Urothelium cell line (cell line): ENCODE results near the gene BAIAP2.

Experiments used
- DNase-seq: peaks from one replicate; pipeline ENCODE4 v3.0.0; 2011; ENCODE audit warnings: low spot score, mixed read lengths
- FAIRE-seq: peaks from 2 replicates; lab custom pipeline; 2011; peaks lifted over from hg19 to GRCh38; lab: Jason Lieb, UNC

Gene BAIAP2

DNA sequence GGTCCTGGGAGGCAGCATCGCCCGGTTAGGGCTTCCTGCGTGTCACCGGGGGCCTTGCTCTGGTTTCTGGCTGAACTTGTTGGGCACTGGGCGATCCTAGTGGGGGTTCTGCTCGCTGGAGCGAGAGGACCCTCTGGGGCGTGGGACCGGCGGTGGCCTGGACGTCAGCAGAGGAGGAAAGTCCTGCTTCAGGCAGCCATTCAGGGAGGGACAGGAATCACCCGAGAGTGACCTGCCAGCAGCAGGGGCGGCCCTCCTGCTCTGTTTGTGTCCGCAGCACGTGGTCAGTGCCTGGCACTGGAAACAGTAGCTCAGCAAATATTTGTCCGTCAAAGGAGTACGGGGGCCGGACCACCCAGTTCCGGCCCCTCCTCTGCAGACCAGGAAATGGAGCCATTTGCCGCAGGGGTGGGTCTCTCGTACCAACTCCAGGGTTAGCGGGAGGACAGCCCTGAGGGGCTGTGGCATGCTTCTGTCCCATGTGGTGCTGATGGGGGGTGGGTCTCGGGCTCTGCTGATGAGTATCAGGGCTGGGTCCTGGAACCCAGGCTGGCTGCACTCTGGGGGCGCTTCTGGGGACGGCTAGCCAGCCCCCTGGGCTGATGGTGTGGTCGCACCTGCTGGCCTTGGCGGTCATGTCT lies 48.3 kb downstream of the BAIAP2 start:
- no peak for DNase-seq
- FAIRE-seq = no peak

DNA sequence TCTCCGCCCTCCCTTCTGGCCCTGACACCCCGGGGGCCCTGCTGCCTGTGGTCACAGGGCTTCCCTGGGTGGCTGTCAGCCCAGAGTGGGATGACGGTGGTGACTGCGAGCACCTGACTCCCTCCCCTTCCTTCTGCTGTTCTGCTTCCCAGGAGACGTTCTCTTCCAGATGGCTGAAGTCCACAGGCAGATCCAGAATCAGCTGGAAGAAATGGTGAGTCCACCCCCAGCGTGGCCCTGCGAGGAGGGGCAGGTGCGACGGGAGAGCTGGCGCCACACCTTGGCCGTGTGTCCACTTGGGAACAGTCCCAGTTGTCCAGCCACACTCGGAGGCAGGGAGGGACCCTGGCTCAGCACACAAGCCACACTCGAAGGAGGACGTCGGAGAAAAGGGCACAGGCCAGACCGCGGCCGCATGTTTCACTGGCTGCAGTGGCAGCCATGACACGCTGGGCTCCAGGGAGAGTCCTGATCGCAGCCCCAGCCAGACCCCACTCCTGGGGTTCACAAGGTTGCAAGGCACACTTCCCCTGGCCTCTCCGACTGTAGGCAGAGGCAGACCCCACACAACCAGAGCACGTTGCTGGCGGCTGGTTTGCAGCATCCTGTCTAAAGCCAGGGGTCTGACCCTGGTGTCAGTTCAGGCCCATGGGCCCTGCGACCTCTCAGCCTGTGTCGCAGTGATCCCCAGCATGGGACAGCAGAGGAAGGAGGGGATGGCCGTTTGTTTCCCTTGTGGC lies 49.9 kb downstream of the BAIAP2 start:
- no peak for FAIRE-seq

DNA sequence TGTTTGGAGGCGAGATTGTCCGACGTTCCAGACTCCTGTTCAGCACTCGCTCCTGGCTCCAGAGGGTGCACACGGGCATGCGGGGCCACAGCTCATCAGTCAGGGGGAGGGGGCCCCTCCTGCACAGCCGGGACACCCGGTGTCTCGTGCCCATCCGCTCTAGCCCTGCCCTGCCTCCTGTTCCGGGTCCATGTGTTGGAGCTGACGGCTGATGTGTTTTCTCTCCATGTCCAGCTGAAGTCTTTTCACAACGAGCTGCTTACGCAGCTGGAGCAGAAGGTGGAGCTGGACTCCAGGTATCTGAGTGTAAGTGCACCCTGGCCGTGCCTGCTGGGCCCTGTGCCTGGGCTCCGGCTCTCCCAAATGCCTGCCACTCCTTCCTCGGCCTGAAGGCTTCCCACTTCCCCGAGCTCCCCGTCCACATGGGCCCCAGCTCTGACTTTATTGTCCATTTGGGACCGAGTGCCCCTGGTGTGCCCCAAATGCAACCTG lies 50.5 kb downstream of the BAIAP2 start:
- DNase-seq = no peak

More for the DNA sequence above, 49.9 kb downstream of the BAIAP2 start:
- DNase-seq = no peak

GRCh38 chr17:81086789-81087551 lies 52.0 kb downstream of the BAIAP2 start:
- no peak for DNase-seq
- no peak for FAIRE-seq

More for the DNA sequence above, 50.5 kb downstream of the BAIAP2 start:
- FAIRE-seq = no peak

DNA sequence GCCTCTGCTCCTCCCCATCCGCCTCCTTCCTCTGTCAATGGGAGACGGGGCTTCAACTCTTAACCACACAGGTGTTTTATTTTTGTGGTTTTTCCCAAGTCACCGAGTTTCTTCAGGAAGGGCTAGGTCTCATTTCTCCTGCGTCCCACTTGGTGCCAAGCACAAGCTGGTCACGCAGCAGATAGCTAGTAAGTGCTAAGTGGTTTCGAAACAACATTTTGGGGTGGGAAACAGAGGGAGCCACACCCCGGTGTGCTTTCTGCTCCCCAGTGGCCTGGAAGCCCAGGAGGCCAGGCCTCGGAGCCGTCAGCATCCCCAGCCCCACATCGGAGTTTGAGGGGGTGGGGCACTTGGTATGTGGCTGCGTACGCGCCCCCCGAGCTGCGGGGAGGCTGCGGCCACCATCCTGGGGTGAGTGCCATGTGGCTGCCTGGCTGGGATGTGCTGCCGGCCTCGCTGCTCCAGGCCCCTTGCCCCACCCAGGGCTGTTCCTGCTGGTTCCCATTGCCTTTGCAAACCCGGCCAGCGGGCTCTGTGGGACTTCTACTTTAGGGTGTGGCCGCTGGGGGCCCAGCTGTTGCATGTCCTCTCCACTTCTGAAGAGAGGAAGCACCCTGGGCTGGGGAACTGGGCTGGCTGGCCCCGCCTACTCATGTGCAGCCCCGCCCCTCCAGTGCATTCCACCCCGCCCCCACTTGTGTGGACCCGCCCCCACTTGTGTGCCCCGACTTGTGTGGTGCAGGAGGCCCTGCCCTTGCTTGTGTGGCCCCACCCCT lies 55.6 kb downstream of the BAIAP2 start:
- FAIRE-seq = no peak
- DNase-seq = peak; percentile 59

- FAIRE-seq = no peak
- no peak for DNase-seq
Measured at GRCh38 chr17:81091154-81091553, 56.2 kb downstream of the BAIAP2 start.

GRCh38 chr17:81091774-81092517 lies 57.0 kb downstream of the BAIAP2 start:
- FAIRE-seq (no peak), DNase-seq (no peak)

- FAIRE-seq (no peak), DNase-seq (no peak)
Measured at GRCh38 chr17:81092518-81093095, 57.7 kb downstream of the BAIAP2 start.

DNA sequence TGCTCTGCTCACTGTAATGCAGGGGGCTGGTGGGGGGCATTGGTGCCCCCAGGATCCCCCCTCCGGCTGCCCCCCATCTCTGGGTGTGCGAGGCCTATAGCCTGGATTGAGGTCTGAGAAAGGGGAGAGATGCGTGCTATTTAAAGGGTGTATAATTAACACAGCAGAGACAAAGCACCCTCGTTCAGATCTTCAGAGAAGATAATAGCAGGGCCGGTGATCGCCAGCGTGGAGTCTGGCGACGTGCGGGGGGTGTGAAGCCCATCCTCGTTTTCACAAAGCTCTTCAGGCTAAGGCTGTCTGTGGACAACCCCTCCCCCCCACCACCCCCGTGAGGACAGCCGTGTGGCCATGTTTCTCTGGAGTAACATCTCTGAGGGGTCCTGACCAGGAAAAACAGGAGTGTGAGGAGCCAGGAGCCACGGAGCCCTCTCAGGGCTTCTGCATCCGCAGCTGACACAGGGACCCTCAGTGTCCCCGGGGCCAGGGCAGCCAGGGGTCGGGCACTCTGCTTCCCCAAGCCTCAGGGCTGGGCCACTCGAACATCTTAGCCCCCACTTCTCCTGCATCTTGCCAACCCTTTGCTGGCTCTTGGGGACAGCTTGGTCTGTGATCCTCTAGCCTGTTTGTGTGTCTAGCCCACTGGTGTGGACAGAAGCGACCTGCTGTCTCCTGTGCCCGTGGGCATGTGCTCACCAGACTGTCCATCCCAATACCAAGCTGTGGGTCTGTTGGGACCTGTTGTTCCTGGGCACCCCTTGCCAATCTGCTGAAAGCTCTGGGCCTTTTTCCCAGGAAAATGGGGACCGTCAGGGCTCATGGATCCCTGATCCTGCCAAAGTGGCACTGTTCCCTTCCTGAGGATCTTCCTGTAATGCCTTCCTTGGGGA lies 58.9 kb downstream of the BAIAP2 start:
- FAIRE-seq = peak; percentile 46

DNA sequence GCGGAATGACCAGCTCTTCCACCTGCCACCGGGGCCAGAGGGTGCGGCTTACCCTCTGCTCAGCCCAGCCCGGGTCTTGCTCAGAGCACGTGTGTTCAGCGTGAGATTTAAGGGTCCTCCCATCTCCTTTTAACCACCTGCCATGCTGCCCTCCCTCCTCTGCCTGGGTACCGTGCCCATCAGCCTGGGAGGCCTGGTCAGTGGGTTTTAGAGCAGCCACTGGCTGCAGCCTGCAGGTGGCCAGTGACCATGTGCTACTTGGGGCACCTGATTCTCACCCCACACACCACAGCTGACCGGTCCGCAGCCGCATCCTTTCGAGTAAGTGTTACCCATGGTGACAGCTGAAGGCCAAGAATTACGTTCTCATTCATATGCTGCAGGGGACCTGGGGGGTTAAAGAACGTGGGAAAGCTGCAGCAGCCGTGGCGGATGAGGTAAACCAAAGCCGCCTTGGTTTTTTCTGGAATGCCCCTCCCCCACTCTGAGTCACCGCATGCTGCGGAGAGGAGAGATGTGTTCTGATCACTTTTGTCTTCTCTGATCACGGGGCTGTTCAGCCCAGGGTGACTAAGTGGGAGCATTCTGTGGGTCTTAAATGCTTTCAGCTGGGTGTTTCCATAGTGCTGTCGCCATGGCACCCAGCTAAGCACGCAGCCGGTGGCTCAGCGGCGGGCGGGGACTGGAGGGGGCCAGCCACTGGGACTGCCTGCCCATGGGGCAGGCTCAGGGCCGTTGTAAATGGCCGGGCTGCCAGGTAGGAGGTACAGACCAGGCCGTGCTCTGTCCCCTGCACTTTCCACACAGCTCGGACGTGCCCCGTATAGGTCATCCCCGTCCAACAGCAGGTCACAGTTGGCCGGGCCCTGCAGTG lies 59.8 kb downstream of the BAIAP2 start:
- DNase-seq (peak; percentile 99), FAIRE-seq (peak; percentile 95)

More for the DNA sequence above, 58.9 kb downstream of the BAIAP2 start:
- no peak for DNase-seq

DNA sequence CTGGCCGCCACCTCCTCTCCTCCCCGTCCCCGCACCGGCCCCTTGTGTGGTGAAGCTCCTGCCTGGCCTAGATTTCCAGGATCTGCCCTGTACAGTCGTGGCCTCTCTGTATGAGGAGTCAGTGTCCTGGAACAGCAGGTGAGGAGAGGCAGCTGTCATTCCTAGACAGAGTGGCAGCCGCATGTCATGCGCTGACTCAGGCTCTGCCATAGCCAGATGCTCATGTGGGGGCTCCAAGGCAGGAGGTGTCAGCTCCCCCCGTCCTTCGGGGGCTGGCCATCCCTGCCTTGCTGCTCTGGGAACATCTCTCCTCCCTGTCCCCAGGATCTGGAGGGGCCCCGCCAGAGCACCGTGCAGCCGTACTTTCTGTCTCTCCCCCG lies 60.4 kb downstream of the BAIAP2 start:
- FAIRE-seq = no peak

GRCh38 chr17:81096741-81097133 lies 61.8 kb downstream of the BAIAP2 start:
- FAIRE-seq (no peak), DNase-seq (no peak)

More for the DNA sequence above, 60.4 kb downstream of the BAIAP2 start:
- DNase-seq = peak; percentile 39

DNA sequence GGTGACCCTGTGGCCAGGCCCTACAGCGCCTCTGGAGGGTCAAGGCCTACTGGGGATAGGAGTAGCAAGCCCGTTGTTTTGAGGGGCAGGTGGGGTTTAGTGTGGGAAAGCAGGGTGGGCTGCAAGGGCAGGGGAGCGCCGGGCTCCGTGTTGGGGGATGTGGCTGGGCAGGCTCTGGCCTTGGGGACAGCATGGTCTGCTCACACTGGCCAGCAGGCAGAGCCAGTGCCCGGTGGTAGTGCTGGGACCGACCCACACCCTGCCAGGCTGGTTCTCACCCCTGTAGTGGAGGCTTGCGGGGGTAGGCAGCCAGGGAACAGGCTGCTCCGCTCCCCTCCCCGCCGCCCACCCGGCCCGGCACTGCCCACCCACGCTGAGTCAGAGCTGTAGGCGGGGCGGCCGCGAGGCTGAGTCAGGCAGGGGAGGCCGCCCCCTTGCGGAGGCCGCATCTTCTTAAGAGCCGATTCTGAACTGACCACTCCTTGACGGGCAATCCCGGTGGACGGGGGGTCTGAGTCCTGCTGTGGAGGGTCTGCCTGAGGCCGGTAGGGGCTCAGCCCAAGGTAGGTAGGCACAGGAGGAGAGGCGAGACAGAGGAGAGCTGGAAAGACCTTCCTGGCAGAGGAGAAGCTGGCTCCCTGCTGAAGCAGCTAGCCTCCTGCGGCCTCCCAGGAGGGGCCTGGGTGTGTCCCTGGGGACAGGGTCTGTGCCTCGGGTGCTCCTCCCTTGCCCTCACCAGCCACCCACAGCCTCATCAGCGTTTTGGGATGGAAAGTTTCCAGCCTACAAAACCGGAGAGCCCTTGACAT lies 62.4 kb downstream of the BAIAP2 start:
- FAIRE-seq = peak; percentile 99
- peak; percentile 94 for DNase-seq

DNA sequence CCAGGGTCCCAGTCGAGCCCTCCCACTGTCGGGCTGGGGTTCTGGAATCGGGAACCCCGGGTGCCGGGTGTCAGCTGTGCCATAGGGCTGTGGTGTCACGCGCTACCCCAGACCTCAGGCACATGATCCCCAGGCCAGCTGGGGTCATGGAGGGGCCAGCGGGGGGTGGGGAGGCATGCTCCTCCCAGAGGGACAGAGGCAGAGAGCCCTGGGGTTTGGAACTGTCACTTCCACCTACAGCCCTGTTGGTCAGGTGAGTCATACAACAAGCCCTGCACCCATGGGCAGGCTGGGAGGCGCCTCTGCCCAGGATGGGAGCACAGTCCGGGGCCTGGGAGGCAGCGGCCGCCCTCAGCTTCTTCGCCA lies 63.0 kb downstream of the BAIAP2 start:
- DNase-seq (peak; percentile 93), FAIRE-seq (peak; percentile 95)

GRCh38 chr17:81099888-81100287 lies 64.9 kb downstream of the BAIAP2 start:
- FAIRE-seq (peak; percentile 17), DNase-seq (no peak)

GRCh38 chr17:81100668-81101067 lies 65.7 kb downstream of the BAIAP2 start:
- DNase-seq (no peak), FAIRE-seq (no peak)
